ENCODE data around the gene RAET1G.
"Not testable (repeated sequence)": the region's sequence is repeated elsewhere in the genome, so short reads cannot be mapped to it uniquely, and the experiment has no call there.

The RAET1G gene

GRCh38 chr6:149953390-149953789, 30.5 kb upstream of the RAET1G start:
- not testable (repeated sequence) for DNase-seq

GRCh38 chr6:149951626-149952025, 28.7 kb upstream of the RAET1G start:
- no peak for DNase-seq

- DNase-seq: no peak
These were observed 28.2 kb upstream of the RAET1G start for GRCh38 chr6:149951096-149951495.

- DNase-seq: no peak
These were observed 27.5 kb upstream of the RAET1G start for GRCh38 chr6:149950423-149950822.

GRCh38 chr6:149948616-149949015, 25.7 kb upstream of the RAET1G start:
- no peak for DNase-seq

- no peak for DNase-seq
These were observed 25.1 kb upstream of the RAET1G start for GRCh38 chr6:149948011-149948410.

- DNase-seq: not testable (repeated sequence)
These were observed 24.6 kb upstream of the RAET1G start for GRCh38 chr6:149947533-149947932.

- DNase-seq: not testable (repeated sequence)
These were observed 23.7 kb upstream of the RAET1G start for GRCh38 chr6:149946631-149947030.

GRCh38 chr6:149945276-149945675, 22.4 kb upstream of the RAET1G start:
- not testable (repeated sequence) for DNase-seq

- DNase-seq: not testable (repeated sequence)
These were observed 20.4 kb upstream of the RAET1G start for GRCh38 chr6:149943321-149943720.

- DNase-seq: no peak
These were observed 19.5 kb upstream of the RAET1G start for GRCh38 chr6:149942461-149942829.

GRCh38 chr6:149941583-149942460, 18.9 kb upstream of the RAET1G start, which contains the start of gene ULBP2:
ULBP2 (plus strand) TSS chr6:149942014; CDS start chr6:149942073, 59 bp downstream.
- peak; percentile 85 for DNase-seq

GRCh38 chr6:149940672-149940982, 17.7 kb upstream of the RAET1G start:
- DNase-seq: no peak

GRCh38 chr6:149939909-149940671, 17.2 kb upstream of the RAET1G start:
- DNase-seq: no peak

GRCh38 chr6:149939356-149939648, 16.4 kb upstream of the RAET1G start:
- DNase-seq: no peak

- peak; percentile 44 for DNase-seq
These were observed 15.8 kb upstream of the RAET1G start for GRCh38 chr6:149938571-149939355.

GRCh38 chr6:149938013-149938570, 15.2 kb upstream of the RAET1G start:
- not testable (repeated sequence) for DNase-seq

- DNase-seq: no peak
These were observed 13.8 kb upstream of the RAET1G start for GRCh38 chr6:149936743-149937142.

- no peak for DNase-seq
These were observed 12.7 kb upstream of the RAET1G start for GRCh38 chr6:149935668-149936067.

- DNase-seq: no peak
These were observed 12.3 kb upstream of the RAET1G start for GRCh38 chr6:149935246-149935645.

- peak; percentile 78 for DNase-seq
These were observed 11.6 kb upstream of the RAET1G start for GRCh38 chr6:149934249-149935156.

GRCh38 chr6:149933461-149933860, 10.5 kb upstream of the RAET1G start:
- no peak for DNase-seq

Data from stimulated activated CD4-positive, alpha-beta T cell treated with anti-CD3 and anti-CD28 coated beads, Interleukin-4, amount 100 ng/mL, for 24 hours (primary cell).